ENCODE data around the gene AMIGO1.

DNA sequence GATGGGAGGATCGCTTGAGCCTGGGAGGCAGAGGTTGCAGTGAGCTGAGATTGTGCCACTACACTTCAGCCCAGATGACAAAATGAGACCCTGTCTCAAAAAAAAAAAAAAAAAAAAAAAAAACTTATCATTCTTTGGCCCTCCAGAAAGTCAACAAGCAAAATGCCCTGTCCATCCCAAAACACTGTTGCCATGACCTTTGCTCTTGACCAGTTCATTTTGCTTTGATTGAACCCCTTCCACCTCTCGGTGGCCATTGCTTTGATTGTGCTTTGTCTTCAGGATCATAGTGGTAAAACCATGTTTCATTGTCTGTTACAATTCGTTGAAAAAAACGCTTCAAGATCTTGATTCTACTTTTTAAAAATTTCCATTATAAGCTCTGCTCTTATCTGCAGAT is 51.7 kb downstream of the AMIGO1 start:
- TF ChIP-seq, protein P1, sequence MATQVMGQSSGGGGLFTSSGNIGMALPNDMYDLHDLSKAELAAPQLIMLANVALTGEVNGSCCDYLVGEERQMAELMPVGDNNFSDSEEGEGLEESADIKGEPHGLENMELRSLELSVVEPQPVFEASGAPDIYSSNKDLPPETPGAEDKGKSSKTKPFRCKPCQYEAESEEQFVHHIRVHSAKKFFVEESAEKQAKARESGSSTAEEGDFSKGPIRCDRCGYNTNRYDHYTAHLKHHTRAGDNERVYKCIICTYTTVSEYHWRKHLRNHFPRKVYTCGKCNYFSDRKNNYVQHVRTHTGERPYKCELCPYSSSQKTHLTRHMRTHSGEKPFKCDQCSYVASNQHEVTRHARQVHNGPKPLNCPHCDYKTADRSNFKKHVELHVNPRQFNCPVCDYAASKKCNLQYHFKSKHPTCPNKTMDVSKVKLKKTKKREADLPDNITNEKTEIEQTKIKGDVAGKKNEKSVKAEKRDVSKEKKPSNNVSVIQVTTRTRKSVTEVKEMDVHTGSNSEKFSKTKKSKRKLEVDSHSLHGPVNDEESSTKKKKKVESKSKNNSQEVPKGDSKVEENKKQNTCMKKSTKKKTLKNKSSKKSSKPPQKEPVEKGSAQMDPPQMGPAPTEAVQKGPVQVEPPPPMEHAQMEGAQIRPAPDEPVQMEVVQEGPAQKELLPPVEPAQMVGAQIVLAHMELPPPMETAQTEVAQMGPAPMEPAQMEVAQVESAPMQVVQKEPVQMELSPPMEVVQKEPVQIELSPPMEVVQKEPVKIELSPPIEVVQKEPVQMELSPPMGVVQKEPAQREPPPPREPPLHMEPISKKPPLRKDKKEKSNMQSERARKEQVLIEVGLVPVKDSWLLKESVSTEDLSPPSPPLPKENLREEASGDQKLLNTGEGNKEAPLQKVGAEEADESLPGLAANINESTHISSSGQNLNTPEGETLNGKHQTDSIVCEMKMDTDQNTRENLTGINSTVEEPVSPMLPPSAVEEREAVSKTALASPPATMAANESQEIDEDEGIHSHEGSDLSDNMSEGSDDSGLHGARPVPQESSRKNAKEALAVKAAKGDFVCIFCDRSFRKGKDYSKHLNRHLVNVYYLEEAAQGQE (IDR thresholded peaks at IDR 0.05; ENCODE audit: insufficient read depth in 1 of 2, low read depth in 2 of 2, low read length in 2 of 2): no peak
- TF ChIP-seq TAF1 (IDR thresholded peaks at IDR 0.05; ENCODE audit: borderline replicate concordance, insufficient read depth, low read length): no peak

All from PFSK-1 (cell line).